ENCODE results near the gene CACNA1C.

Gene CACNA1C

GRCh38 chr12:2113119-2113912, 60.5 kb downstream of the CACNA1C start:
- no peak for TF ChIP-seq CTCF (IDR thresholded peaks at IDR 0.05; ENCODE audit: low read depth, low read length)
- no peaks in the 10 kb centered on the region for H3K36me3 ChIP-seq
- DNase-seq: no peak
- H3K27me3 ChIP-seq: peaks cover 8% of the 10 kb centered on the region
- H3K9me3 ChIP-seq: no peaks in the 10 kb centered on the region
- H3K4me1 ChIP-seq: no peaks in the 10 kb centered on the region
- no peak overlapping the region for H3K4me3 ChIP-seq (ENCODE audit: low read depth, low read length)

- no peaks in the 10 kb centered on the region for H3K4me1 ChIP-seq
- H3K4me3 ChIP-seq (ENCODE audit: low read depth, low read length): no peak overlapping the region
- no peak for DNase-seq
- peaks cover 14% of the 10 kb centered on the region for H3K27me3 ChIP-seq
- TF ChIP-seq CTCF (IDR thresholded peaks at IDR 0.05; ENCODE audit: low read depth, low read length): no peak
- H3K9me3 ChIP-seq: no peaks in the 10 kb centered on the region
- H3K36me3 ChIP-seq: no peaks in the 10 kb centered on the region
These were observed 61.3 kb downstream of the CACNA1C start for GRCh38 chr12:2114071-2114470.

GRCh38 chr12:2115101-2115845, 62.5 kb downstream of the CACNA1C start:
- no peak for TF ChIP-seq CTCF (IDR thresholded peaks at IDR 0.05; ENCODE audit: low read depth, low read length)
- Histone ChIP-seq H3K4me3 (ENCODE audit: low read depth, low read length) (no peak overlapping the region), H3K9me3 (no peaks in the 10 kb centered on the region), H3K36me3 (no peaks in the 10 kb centered on the region), H3K27me3 (peaks cover 26% of the 10 kb centered on the region), H3K4me1 (no peaks in the 10 kb centered on the region)
- DNase-seq: no peak

- H3K9me3 ChIP-seq: no peaks in the 10 kb centered on the region
- H3K4me3 ChIP-seq (ENCODE audit: low read depth, low read length): no peak overlapping the region
- H3K4me1 ChIP-seq: no peaks in the 10 kb centered on the region
- no peak for TF ChIP-seq CTCF (IDR thresholded peaks at IDR 0.05; ENCODE audit: low read depth, low read length)
- peaks cover 49% of the 10 kb centered on the region for H3K27me3 ChIP-seq
- H3K36me3 ChIP-seq: no peaks in the 10 kb centered on the region
- no peak for DNase-seq
These were observed 64.8 kb downstream of the CACNA1C start for GRCh38 chr12:2117541-2117940.

GRCh38 chr12:2118061-2118460, 65.3 kb downstream of the CACNA1C start:
- Histone ChIP-seq H3K36me3 (no peaks in the 10 kb centered on the region), H3K27me3 (peaks cover 53% of the 10 kb centered on the region), H3K9me3 (no peaks in the 10 kb centered on the region), H3K4me1 (no peaks in the 10 kb centered on the region), H3K4me3 (ENCODE audit: low read depth, low read length) (no peak overlapping the region)
- TF ChIP-seq CTCF (IDR thresholded peaks at IDR 0.05; ENCODE audit: low read depth, low read length): no peak
- DNase-seq: no peak
